ENCODE measurements around the gene SKAP1.

GRCh38 chr17:48190871-48191270 is 239.1 kb downstream of the SKAP1 start:
- TF ChIP-seq CTCF (conservative IDR thresholded peaks at IDR 0.05) (no peak), ZFX (IDR thresholded peaks at IDR 0.05) (no peak)

Measured in C4-2B (cell line).